ENCODE measurements around the gene TRERF1. TPM values are rescaled to one million over a fixed set of nuclear protein-coding genes. Genes with fewer than 3 reads are reported as not detected.

TRERF1 gene
- total and polyA plus RNA-seq, 2 of the 4 experiments (the other 2 are of a cell fraction) = 6.3 to 9.9 TPM

DNA sequence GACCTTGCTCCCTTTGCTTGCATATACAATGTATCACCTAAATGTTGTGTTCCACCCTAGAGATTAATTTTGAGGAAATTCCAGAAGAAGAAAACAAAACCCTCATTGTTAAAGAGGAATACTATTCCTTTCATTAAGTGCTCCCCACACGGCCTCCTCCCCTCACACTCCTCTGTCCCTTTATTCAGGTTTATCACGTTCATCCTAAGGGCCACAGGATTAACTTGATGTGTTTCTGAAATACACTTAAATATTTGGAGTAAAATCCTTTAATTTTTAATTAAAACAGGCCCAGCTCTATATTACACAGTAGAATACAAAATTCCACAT lies 144.6 kb downstream of the TRERF1 start:
- POLR2A ChIA-PET (ENCODE audit: unreplicated experiment) = no interaction called here

More for the DNA sequence above, 144.6 kb downstream of the TRERF1 start:
- no peak overlapping the region for H2BK5ac ChIP-seq (ENCODE audit: low read depth, low read length, poor library complexity, severe bottlenecking)
- no peak for ATAC-seq (ENCODE audit: low read depth)
- H4K20me1 ChIP-seq (ENCODE audit: insufficient read depth, low read length) = no peaks in the 10 kb centered on the region; the same call in 1 of the 2 replicates
- peaks cover 24% of the 10 kb centered on the region for H3K9me1 ChIP-seq (ENCODE audit: insufficient read depth, low read length)
- H3K4me3 ChIP-seq (ENCODE audit: insufficient read depth, low read depth, low read length) = no peak overlapping the region
- no peak overlapping the region for H2BK20ac ChIP-seq (ENCODE audit: low read depth, low read length)
- H3K4me2 ChIP-seq (ENCODE audit: low read depth, low read length) = no peak overlapping the region
- H2BK15ac ChIP-seq (ENCODE audit: low read depth, low read length) = no peak overlapping the region
- H3K79me1 ChIP-seq (ENCODE audit: low read depth in 1 of 2, low read length in 2 of 2) = peaks cover 57 to 90% of the 10 kb centered on the region in 2 experiments
- no peak overlapping the region for H2AK9ac ChIP-seq (replicated peaks; ENCODE audit: low read depth, low read length, poor library complexity)
- WGBS, 2 experiments (ENCODE audit: extremely low coverage in 2 of 2, insufficient read length in 1 of 2) = no CpG with 5 or more reads among the region's 2 CpGs
- CTCF ChIA-PET = no interaction called here
- no peak for DNase-seq
- peaks cover 19% of the 10 kb centered on the region for H3K4me1 ChIP-seq (ENCODE audit: control insufficient read depth, insufficient read depth, low read length)
- H4K91ac ChIP-seq (ENCODE audit: insufficient read depth, low read depth, low read length) = no peak overlapping the region
- H3K27me3 ChIP-seq (ENCODE audit: control insufficient read depth, insufficient read depth, low read length) = no peaks in the 10 kb centered on the region
- intact Hi-C loops (cut with micrococcal nuclease) (no loop called here), dilution Hi-C loops (cut with HindIII; ENCODE audit: low sequenced_read_pairs, unreplicated experiment) (no loop called here), in situ Hi-C loops (cut with MboI; ENCODE audit: low sequenced_read_pairs) (no loop called here)
- no peak overlapping the region for H3K9ac ChIP-seq (ENCODE audit: low read depth, low read length)
- H2AK5ac ChIP-seq (ENCODE audit: low read depth, low read length) = no peak overlapping the region
- no peak overlapping the region for H2AFZ ChIP-seq (replicated peaks; ENCODE audit: low read length, poor library complexity)
- no peak overlapping the region for H4K5ac ChIP-seq (ENCODE audit: low read depth, low read length)
- H3K23ac ChIP-seq (ENCODE audit: low read depth, low read length) = no peak overlapping the region
- BruUV-seq (replicated peaks) = no TSS peak
- TF ChIP-seq RCOR1 (IDR thresholded peaks at IDR 0.05; ENCODE audit: insufficient replicate concordance, low read length) = no peak
- no peak for TF ChIP-seq RFX5 (IDR thresholded peaks at IDR 0.05; ENCODE audit: low read depth, low read length)
- no peak for TF ChIP-seq MXI1 (IDR thresholded peaks at IDR 0.05; ENCODE audit: borderline replicate concordance, low read depth, low read length)
- TF ChIP-seq POLR2A (IDR thresholded peaks at IDR 0.05; ENCODE audit: low read depth, low read length) = no peak
- no peak overlapping the region for H3K18ac ChIP-seq (ENCODE audit: low read depth, low read length)
- H4K8ac ChIP-seq (ENCODE audit: low read depth in 2 of 2, low read length in 2 of 2) = no peak overlapping the region
- H3K9me3 ChIP-seq (ENCODE audit: control insufficient read depth, insufficient read depth, low read length) = no peaks in the 10 kb centered on the region
- H3K14ac ChIP-seq (replicated peaks; ENCODE audit: low read depth, low read length) = no peak overlapping the region
- H2BK120ac ChIP-seq (ENCODE audit: low read depth, low read length) = no peak overlapping the region
- no peak overlapping the region for H3K27ac ChIP-seq (ENCODE audit: insufficient read depth, low read length)
- no peak overlapping the region for H3K4ac ChIP-seq (ENCODE audit: low read depth, low read length)
- no peak overlapping the region for H3K56ac ChIP-seq (ENCODE audit: extremely low read depth, insufficient read depth, low read length)
- H3K36me3 ChIP-seq (ENCODE audit: control insufficient read depth, insufficient read depth, low read length) = no peaks in the 10 kb centered on the region

All from IMR-90 (cell line).